Adipocyte (in vitro differentiated cells): ENCODE measurements around the gene MAML3.
A peak's percentile ranks its signal among the peaks of the same experiment; 100 is the strongest.

ENCODE experiments used
- DNase-seq: peaks from one replicate; pipeline ENCODE4 v3.0.0-alpha.2; 2015; ENCODE audit warnings: low read depth
- H3K27me3 ChIP-seq: replicated peaks from 2 replicates; pipeline ENCODE4 v1.7.0; 2013; ENCODE audit warnings: mild to moderate bottlenecking, low read length, moderate library complexity; ENCODE audit not compliant: control insufficient read depth, insufficient read depth
- H3K36me3 ChIP-seq: 2 replicates; pipeline ENCODE4 v1.7.0; 2013; ENCODE audit warnings: low read length, mild to moderate bottlenecking, moderate library complexity; ENCODE audit not compliant: control insufficient read depth, insufficient read depth, severe bottlenecking
- H3K4me1 ChIP-seq: 2 replicates; pipeline ENCODE4 v1.7.0; 2013; ENCODE audit warnings: mild to moderate bottlenecking, low read length, moderate library complexity; ENCODE audit not compliant: control insufficient read depth, insufficient read depth
- H3K4me3 ChIP-seq: 2 replicates; pipeline ENCODE4 v1.7.0; 2013; ENCODE audit warnings: mild to moderate bottlenecking, low read length, moderate library complexity
- H3K9ac ChIP-seq: 2 replicates; pipeline ENCODE4 v1.7.0; 2013; ENCODE audit warnings: mild to moderate bottlenecking, low read length, moderate library complexity
- H3K9me3 ChIP-seq: 2 replicates; pipeline ENCODE4 v1.7.0; 2013; ENCODE audit warnings: mild to moderate bottlenecking, low read length, moderate library complexity; ENCODE audit not compliant: control insufficient read depth

The MAML3 gene

GRCh38 chr4:140176735-140177134 lies 22.8 kb upstream of the MAML3 start:
- DNase-seq = no peak
- no peak overlapping the region for H3K9ac ChIP-seq
- no peaks in the 10 kb centered on the region for H3K9me3 ChIP-seq
- no peaks in the 10 kb centered on the region for H3K4me1 ChIP-seq
- H3K36me3 ChIP-seq = no peaks in the 10 kb centered on the region
- H3K27me3 ChIP-seq = no peaks in the 10 kb centered on the region
- H3K4me3 ChIP-seq = no peak overlapping the region

GRCh38 chr4:140174543-140174942 lies 20.6 kb upstream of the MAML3 start:
- H3K36me3 ChIP-seq = no peaks in the 10 kb centered on the region
- no peaks in the 10 kb centered on the region for H3K9me3 ChIP-seq
- H3K4me3 ChIP-seq = no peak overlapping the region
- H3K27me3 ChIP-seq = no peaks in the 10 kb centered on the region
- H3K4me1 ChIP-seq = no peaks in the 10 kb centered on the region
- H3K9ac ChIP-seq = no peak overlapping the region
- DNase-seq = no peak

- no peaks in the 10 kb centered on the region for H3K9me3 ChIP-seq
- H3K4me1 ChIP-seq = no peaks in the 10 kb centered on the region
- no peaks in the 10 kb centered on the region for H3K36me3 ChIP-seq
- no peak for DNase-seq
- no peak overlapping the region for H3K9ac ChIP-seq
- H3K27me3 ChIP-seq = no peaks in the 10 kb centered on the region
- H3K4me3 ChIP-seq = no peak overlapping the region
Measured at GRCh38 chr4:140172960-140173359, 19.0 kb upstream of the MAML3 start.

- Histone ChIP-seq H3K36me3 (no peaks in the 10 kb centered on the region), H3K4me3 (no peak overlapping the region), H3K4me1 (peaks cover under 1% of the 10 kb centered on the region), H3K27me3 (no peaks in the 10 kb centered on the region), H3K9ac (no peak overlapping the region), H3K9me3 (no peaks in the 10 kb centered on the region)
- no peak for DNase-seq
Measured at GRCh38 chr4:140170299-140170698, 16.3 kb upstream of the MAML3 start.

- Histone ChIP-seq H3K4me3 (no peak overlapping the region), H3K9ac (no peak overlapping the region), H3K36me3 (no peaks in the 10 kb centered on the region), H3K4me1 (peaks cover 7% of the 10 kb centered on the region), H3K27me3 (no peaks in the 10 kb centered on the region), H3K9me3 (no peaks in the 10 kb centered on the region)
- DNase-seq = no peak
Measured at GRCh38 chr4:140168936-140169335, 15.0 kb upstream of the MAML3 start.

GRCh38 chr4:140168474-140168873 lies 14.5 kb upstream of the MAML3 start:
- Histone ChIP-seq H3K4me1 (peaks cover 9% of the 10 kb centered on the region), H3K36me3 (no peaks in the 10 kb centered on the region), H3K4me3 (no peak overlapping the region), H3K9me3 (no peaks in the 10 kb centered on the region), H3K9ac (no peak overlapping the region), H3K27me3 (no peaks in the 10 kb centered on the region)
- no peak for DNase-seq

- peak; percentile 63 for DNase-seq
- Histone ChIP-seq H3K4me3 (peak overlapping the region; percentile 72), H3K36me3 (no peaks in the 10 kb centered on the region), H3K9ac (peak overlapping the region; percentile 66), H3K4me1 (peaks cover 22% of the 10 kb centered on the region), H3K27me3 (no peaks in the 10 kb centered on the region), H3K9me3 (no peaks in the 10 kb centered on the region)
Measured at GRCh38 chr4:140163029-140163810, 9.2 kb upstream of the MAML3 start.

- DNase-seq = no peak
- no peaks in the 10 kb centered on the region for H3K36me3 ChIP-seq
Measured at GRCh38 chr4:140162596-140162995, 8.6 kb upstream of the MAML3 start.

GRCh38 chr4:140158365-140159030 lies 4.5 kb upstream of the MAML3 start:
- Histone ChIP-seq H3K4me1 (peaks cover 16% of the 10 kb centered on the region), H3K9ac (no peak overlapping the region), H3K27me3 (no peaks in the 10 kb centered on the region), H3K9me3 (no peaks in the 10 kb centered on the region), H3K4me3 (no peak overlapping the region), H3K36me3 (no peaks in the 10 kb centered on the region)
- peak; percentile 51 for DNase-seq

More at GRCh38 chr4:140162596-140162995, 8.6 kb upstream of the MAML3 start:
- peaks cover 22% of the 10 kb centered on the region for H3K4me1 ChIP-seq
- no peaks in the 10 kb centered on the region for H3K27me3 ChIP-seq
- peak overlapping the region; percentile 66 for H3K9ac ChIP-seq
- peak overlapping the region; percentile 72 for H3K4me3 ChIP-seq
- H3K9me3 ChIP-seq = no peaks in the 10 kb centered on the region

GRCh38 chr4:140157341-140157740 lies 3.4 kb upstream of the MAML3 start:
- no peaks in the 10 kb centered on the region for H3K9me3 ChIP-seq
- H3K4me1 ChIP-seq = peaks cover 5% of the 10 kb centered on the region
- DNase-seq = no peak
- H3K9ac ChIP-seq = no peak overlapping the region
- H3K36me3 ChIP-seq = no peaks in the 10 kb centered on the region
- H3K4me3 ChIP-seq = no peak overlapping the region
- no peaks in the 10 kb centered on the region for H3K27me3 ChIP-seq

GRCh38 chr4:140156529-140157171 lies 2.7 kb upstream of the MAML3 start:
- Histone ChIP-seq H3K4me1 (peaks cover 4% of the 10 kb centered on the region), H3K27me3 (no peaks in the 10 kb centered on the region), H3K4me3 (no peak overlapping the region), H3K9me3 (no peaks in the 10 kb centered on the region), H3K9ac (no peak overlapping the region), H3K36me3 (no peaks in the 10 kb centered on the region)
- DNase-seq = no peak
